GM19397 (cell line): Measurements from ENCODE around the gene COQ7.

ENCODE experiments used
- ATAC-seq: cut with Tn5 transposase; IDR thresholded peaks from one replicate; pipeline ENCODE4 v1.9.1; 2021; ENCODE audit warnings: mild to moderate bottlenecking, moderate library complexity; ENCODE audit not compliant: unreplicated experiment

The COQ7 gene

DNA sequence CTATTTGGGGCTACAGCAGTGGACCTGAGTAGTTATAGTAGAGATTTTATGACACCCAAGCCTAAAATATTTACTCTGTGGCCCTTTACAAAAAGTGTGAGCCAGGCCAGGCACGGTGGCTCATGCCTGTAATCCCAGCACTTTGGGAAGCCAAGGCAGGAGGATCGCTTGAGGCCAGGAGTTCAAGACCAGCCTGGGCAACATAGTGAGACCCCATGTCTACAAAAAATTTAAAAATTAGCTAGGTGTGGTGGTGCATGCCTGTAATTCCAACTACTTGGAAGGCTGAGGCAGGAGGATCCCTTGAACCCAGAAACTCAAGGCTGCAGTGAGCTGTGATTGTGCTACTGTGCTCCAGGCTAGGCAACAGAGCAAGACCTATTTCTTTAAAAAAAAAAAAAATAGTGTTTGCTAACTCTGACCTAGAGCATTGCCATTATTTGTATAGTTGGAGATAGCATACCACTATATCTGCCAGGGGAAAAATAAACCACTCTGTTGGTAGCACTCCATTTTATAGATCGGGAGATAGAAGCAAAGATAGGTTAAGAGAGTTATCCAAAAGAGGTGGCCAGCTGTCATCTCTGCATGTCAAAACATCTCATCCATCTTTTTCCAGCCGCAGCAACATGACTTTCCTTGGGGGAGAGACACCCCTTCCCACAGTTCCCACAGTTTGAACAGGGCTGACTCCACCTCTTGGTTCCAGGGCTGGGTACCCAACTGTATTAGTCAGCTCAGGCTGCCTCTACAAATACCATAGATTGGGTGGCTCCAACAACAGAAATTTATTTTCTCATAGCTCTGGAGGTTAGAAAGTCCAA lies 43.3 kb downstream of the COQ7 start:
- no peak for ATAC-seq

DNA sequence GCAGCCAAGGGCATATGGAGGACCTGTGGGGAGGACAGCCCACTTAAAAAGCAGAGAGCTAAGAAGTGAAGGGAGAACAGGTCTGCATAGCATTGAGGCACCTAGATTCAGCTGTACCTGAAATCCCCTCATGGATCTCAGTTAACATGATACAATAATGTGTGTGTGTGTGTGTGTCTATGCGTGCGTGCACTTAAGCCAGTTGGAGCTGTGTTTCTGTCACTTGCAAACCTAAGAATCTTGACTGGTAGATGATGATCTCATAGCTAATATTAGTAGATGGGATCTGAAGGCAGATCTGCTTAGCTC lies 44.6 kb downstream of the COQ7 start:
- no peak for ATAC-seq

DNA sequence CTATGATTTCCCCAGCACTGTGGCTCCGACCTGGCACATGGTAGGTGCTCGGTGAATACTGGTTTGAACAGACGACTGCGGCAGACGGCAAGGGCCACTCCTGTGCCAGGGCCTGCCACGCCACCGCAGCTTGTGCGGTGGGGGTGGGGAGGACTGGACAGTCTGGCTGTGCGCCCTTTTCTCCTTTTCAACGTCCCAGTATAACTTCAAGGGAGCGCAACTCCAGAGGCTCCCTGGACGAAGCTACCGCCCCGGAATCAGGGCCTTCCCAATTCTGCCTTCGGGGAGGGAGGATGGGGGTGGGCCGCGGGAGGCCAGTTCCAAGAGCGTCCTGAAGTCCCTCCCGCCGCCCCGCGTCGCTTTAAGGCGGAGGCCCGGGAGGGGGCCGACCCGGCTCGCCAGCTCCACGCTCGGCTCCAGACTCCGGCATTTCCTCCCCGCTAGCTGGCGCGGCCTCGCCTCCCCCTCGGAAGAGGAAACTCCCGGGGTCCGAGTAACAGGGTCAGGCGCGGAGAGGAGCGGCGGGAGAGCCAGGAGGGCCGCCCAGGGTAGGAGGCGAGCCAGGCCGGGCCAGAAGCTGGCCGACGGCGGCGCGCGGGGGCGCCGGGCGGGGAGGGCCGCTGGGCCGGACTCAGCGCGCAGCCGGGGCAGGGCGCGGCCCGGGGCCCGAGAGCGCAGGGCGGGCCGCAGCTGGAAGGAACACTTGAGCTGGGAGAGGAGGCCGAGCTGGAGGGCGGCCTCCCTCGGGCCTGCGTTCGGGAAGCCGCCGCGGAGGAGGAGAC lies 46.4 kb downstream of the COQ7 start, which contains the start of gene ITPRIPL2:
Gene ITPRIPL2 (plus strand): TSS at position 388 of the 782 bp plus-strand sequence. CDS start 498 bp downstream, outside the sequence.
- peak; percentile 38 for ATAC-seq

DNA sequence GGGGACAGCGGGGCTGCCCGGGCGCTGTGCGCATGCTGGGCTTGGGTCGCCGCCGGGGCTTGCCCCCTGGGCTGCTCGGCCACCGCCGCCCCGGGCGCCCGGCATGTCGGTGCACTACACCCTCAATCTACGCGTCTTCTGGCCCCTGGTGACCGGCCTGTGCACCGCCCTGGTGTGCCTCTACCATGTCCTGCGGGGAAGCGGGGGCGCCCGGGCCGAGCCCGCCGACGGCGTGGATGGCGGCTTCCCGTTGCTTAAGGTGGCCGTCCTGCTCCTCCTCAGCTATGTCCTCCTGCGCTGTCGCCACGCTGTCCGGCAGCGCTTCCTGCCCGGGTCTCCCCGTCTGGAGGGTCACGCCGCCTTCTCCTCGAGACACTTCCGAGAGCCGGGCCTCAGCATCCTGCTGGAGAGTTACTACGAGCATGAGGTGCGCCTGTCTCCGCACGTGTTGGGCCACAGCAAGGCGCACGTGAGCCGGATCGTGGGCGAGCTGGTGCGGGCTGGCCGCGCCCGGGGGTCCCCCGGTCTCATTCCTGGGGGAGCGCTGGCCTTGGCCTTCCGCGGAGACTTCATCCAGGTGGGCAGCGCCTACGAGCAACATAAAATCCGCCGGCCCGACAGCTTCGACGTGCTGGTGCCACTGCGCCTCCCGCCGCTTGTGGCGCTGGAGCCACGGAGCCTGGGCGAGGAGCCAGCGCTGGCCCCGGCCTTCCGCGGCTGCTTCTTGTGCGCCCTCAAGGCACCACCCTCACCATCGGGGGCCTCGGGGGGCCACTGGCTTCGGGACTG lies 47.1 kb downstream of the COQ7 start:
- peak; percentile 26 for ATAC-seq

DNA sequence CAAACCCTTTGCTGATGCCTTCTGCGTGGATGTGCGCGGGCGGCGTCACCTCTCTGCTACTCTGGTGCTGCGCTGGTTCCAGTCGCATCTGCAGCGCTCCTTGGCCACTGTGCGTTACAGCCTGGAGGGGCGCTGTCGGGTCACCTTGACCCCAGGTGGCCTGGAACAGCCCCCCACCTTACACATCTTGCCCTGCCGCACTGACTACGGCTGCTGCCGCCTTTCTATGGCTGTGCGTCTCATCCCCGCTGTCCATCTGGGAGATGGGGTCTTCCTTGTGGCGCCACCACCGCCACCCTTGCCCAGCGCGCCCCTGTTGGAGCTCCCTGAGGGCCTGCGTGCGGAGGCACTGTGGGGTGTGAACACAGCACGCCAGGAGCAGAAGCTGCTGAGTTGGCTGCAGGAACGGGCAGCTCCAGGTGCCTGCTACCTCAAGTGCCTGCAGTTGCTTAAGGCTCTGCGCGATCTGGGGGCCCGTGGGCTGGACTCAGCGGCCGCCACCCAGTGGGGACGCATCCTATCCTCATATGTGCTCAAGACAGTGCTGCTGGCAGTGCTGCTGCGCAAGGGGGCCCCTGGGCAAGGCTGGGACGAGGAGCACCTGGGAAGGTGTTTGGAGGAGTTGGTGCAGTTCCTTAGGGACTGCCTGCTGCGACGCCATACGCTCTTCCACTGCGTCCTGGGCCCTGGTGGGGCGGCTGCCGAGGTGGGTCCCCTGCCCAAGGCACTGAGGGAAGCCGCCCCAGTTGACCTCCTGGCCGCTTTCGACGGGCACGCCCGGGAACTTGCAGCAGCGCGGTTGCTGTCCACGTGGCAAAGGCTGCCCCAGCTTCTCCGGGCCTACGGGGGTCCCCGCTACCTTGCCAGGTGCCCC lies 48.0 kb downstream of the COQ7 start:
- ATAC-seq, result no peak

DNA sequence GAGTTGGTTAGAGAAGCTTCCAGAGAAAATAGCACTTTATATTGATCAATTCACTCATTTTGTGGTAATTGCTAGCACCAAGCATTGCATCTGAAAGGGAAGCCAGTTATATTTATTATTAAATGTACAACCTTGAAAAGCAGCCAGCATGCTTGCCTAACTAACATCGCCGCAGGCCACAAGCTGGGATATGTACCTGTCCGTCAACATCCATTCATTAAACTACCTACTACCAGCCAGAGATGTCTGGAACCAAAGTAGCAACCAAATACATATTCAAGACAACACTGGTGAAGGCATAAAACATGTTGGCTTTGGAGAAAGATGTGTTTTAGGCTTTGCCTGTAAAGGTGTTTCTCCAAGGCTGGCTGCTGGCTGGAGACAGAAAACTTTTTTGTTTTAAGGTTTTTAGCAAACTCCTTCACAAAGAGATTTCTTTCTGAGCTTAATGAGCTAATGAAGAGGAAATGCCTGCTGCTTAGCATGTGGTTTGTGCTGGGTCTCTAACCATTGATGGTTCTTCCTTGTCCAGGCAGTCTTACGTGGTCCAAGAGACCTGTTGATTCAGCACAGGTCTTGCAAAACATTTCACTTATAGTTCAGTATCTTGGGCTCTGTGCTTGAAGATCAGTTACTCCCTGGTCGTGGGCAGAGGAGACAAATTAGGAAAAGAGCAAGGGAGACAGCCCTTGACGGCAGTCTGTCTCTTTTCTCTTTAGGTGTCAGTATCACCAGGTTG lies 49.5 kb downstream of the COQ7 start:
- ATAC-seq, result no peak

DNA sequence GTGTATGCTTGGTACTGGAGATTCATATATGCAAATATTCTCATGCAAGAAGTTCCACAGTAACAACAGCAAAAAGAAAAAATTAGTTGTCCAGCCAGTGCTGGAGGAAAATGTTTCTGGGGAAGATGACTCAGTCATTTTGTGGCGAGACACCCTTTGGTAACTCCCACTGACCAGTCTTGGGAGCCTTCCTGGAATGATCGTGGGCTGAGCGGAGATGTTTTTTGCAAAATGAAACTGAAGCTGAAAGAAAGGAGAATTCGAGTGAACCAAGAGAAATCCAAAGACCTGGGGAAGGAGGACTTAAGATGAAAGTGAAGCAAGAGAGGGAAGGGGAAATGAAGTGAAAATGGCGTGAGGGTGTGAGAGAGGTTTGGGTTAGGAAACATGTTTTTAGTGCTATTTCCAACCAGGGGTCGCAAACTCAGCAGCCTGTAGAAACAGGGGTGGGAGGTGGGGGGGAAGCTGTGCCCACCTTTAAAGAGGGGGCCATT lies 51.6 kb downstream of the COQ7 start:
- no peak for ATAC-seq

DNA sequence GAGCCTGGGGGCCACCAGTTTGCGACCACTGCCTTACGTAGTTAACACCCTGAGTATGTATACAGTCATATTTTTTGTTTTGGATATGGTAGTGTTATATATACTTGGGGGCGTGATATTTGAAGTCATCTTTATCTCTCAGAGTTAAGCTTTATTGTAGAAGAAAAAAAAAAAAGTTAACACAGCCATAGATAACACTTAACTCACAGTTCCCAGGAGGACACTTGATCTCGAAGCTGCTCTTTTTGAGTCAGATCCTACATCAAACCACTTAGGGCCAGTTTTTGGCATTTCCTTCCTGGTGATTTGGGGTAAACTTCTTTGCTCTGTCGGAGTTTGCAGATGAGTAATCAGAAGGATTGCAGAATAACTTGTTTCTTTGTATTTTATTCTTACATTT lies 52.1 kb downstream of the COQ7 start:
- no peak for ATAC-seq

DNA sequence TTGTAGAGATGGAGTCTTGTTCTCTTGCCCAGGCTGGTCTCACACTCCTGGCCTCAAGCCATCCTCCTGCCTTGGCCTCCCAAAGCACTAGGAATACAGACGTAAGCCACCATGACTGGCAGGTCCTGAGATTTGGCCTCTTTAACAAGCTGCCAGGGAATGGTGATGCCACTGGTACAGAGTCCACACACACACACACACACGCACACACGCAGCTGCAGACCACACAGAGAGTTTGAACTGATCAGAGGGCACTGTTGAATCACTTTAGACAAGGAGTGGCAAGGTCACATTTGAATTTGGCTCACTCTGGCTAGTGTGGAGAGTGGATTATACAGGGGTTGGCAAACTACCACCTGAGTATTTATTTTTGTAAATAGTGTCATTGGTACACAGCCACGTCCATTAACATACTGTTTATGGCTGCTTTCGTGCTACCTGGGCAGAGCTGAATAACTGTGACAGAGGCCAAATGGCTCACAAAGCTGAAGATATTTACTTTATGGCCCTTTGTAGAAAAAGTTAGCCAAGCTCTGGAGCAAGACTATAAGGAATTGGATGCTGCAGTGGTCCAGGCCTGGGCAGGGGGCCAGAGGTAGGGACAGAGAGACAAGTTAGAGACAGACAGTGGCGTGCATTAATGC lies 56.2 kb downstream of the COQ7 start:
- ATAC-seq, result no peak

DNA sequence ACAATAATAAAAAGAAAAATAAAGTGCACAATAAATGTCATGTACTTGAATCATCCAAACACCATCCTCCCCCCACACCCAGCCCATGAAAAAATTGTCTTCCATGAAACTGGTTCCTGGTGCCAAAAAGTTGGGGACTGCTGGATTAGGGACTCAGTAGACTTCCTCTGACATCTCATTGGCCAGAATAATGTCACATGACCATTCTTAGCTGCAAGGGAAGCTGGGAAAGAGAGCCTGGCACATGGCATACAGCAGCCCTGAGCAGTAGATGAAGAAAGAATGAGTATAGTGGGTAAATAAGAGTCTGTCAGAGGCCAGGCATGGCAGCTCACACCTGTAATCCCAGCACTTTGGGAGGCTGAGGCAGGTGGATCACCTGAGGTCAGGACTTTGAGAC lies 58.9 kb downstream of the COQ7 start:
- no peak for ATAC-seq

DNA sequence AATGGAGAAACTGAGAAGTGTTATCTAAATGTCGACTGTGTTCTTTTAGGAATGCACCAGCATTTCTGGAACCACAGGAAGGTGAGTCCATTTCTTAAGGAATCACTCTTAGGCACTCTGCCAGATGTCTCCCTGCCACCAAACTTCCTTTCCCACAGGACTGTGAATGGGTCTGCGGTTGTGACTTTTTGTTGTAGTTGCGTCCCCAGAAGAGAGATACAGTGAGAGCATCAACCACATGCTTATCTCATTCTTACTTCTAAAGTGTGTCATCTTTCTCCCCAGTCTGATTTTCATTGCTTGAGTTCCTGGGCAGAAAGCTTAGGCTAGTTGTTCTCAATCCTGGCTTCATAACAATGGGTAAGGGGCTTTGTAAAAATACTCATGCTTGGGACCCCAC lies 59.8 kb downstream of the COQ7 start:
- no peak for ATAC-seq

DNA sequence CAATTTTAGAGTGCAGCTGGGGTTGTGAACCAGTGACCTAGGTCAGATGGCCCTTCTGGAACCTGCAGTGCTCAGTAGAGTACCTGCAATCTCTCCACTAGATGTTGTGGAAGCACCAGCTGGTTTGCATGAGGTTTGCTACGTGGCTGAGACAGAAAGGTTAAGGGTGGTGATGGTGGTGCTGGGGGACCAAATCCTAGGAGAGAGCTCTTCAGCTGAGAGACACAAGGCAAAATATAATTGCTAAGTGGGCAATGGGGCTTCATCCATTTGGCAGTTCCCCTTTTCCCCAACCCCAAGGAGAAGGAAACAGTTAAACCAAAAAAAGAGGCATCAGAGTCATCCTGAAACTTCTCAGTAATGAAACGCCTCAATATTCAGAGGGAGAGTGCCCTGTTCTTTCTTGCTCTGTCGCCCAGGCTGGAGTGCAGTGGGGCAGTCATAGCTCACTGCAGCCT lies 60.3 kb downstream of the COQ7 start:
- no peak for ATAC-seq

DNA sequence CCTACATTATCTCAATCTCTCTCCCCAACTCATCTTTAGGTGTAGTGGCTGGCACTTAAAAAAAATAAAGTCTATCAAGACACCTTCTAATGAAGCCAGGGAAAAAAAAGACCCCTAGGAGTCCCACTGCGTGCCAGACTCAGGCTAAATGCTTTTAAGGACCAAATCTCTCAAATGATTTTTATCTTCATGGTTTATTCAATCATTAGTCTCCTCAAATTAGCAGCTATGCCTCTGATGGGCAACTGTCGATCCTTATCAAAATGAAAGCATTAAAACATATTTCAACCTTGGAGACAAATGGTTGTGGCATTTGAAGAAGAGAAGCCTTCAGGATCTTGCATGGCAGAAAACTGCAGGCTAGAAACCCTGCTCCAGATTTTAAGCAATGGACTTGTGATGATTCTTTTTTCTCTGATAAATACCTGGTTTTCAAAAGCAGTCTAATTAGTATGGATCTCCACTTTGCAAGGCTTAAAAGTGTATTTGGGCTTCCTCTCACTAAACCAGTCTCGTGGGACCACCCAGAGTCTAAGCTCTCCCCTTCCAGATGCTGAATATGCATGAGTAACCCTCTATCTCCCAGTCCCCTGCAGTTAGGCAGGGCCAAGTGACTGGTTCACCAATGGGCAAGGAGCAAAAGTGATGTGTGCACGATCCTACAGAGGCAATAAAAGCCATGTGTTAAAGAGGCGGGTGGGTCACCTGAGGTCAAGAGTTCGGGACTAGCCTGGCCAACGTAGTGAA lies 61.2 kb downstream of the COQ7 start:
- no peak for ATAC-seq
